Activated CD8-positive, alpha-beta T cell treated with anti-CD3 and anti-CD28 coated beads for 36 hours (primary cell): ENCODE measurements around the gene DTX1. TPM values are rescaled to one million over a fixed set of nuclear protein-coding genes. Genes with fewer than 3 reads are reported as not detected.

Experiments
- ATAC-seq: fragments of 200-7000 bp; cut with Tn5 transposase; one replicate; pipeline ENCODE4 v1.10.0; 2021; ENCODE audit warnings: mild to moderate bottlenecking, moderate library complexity
- CTCF ChIA-PET: fragments of 350-600 bp; sonication (Branson Sonifier 250); formaldehyde crosslinking; loops from one replicate; lab custom pipeline; 2021; ENCODE audit warnings: antibody characterized with exemption; lab: Charles Lee
- POLR2A ChIA-PET: fragments of 350-600 bp; sonication (Branson Sonifier 250); formaldehyde crosslinking; loops from one replicate; lab custom pipeline; 2021; ENCODE audit warnings: antibody characterized with exemption; lab: Charles Lee
- DNase-seq: peaks from one replicate; pipeline ENCODE4 v3.0.0-alpha.2; 2020
- H3K27ac Mint-ChIP-seq: one replicate; pipeline ENCODE4 v1.8.0; 2021; ENCODE audit warnings: mild to moderate bottlenecking, mixed read lengths
- H3K27me3 Mint-ChIP-seq: one replicate; pipeline ENCODE4 v1.8.0; 2021; ENCODE audit warnings: mixed read lengths
- H3K36me3 Mint-ChIP-seq: one replicate; pipeline ENCODE4 v1.8.0; 2021; ENCODE audit warnings: low read depth, mixed read lengths
- H3K4me1 Mint-ChIP-seq: one replicate; pipeline ENCODE4 v1.8.0; 2021; ENCODE audit warnings: low read depth, mixed read lengths
- H3K4me3 Mint-ChIP-seq: one replicate; pipeline ENCODE4 v1.8.0; 2021; ENCODE audit warnings: mild to moderate bottlenecking, moderate library complexity, mixed read lengths
- H3K9me3 Mint-ChIP-seq: one replicate; pipeline ENCODE4 v1.8.0; 2021; ENCODE audit warnings: mixed read lengths
- intact Hi-C: fragments of 100-400 bp; cut with micrococcal nuclease; formaldehyde crosslinking; loops from one replicate; pipeline ENCODE4 v1.10.0; 2022
- total RNA-seq, 2 experiments: library from RNA; stranded (reverse); gene quantifications; one replicate each; pipeline ENCODE4 v1.2.3, GENCODE V29; 2021
- TF ChIP-seq, protein P1 (sequence below): fragments of 200-600 bp; IDR thresholded peaks from one replicate; pipeline ENCODE4 v1.8.0; 2022; ENCODE audit warnings: antibody characterized with exemption, mild to moderate bottlenecking

Gene DTX1
- total RNA-seq, 2 experiments from 2014 or later, result 2.9 to 3.4 TPM

GRCh38 chr12:113075137-113075683, 18.7 kb downstream of the DTX1 start:
- peak; percentile 42 for DNase-seq
- Mint-ChIP-seq H3K4me3 (no peak overlapping the region), H3K27ac (peak overlapping the region; percentile 16), H3K36me3 (no peaks in the 10 kb centered on the region), H3K9me3 (no peaks in the 10 kb centered on the region), H3K4me1 (peaks cover 33% of the 10 kb centered on the region), H3K27me3 (no peaks in the 10 kb centered on the region)
- CTCF ChIA-PET, result interaction anchor here (1.1 to 2.3 kb wide), 2 partner anchors 17 to 27 kb away, joined by 3 to 8 read pairs; no protein-coding TSS in a partner anchor
- TF ChIP-seq, protein P1, sequence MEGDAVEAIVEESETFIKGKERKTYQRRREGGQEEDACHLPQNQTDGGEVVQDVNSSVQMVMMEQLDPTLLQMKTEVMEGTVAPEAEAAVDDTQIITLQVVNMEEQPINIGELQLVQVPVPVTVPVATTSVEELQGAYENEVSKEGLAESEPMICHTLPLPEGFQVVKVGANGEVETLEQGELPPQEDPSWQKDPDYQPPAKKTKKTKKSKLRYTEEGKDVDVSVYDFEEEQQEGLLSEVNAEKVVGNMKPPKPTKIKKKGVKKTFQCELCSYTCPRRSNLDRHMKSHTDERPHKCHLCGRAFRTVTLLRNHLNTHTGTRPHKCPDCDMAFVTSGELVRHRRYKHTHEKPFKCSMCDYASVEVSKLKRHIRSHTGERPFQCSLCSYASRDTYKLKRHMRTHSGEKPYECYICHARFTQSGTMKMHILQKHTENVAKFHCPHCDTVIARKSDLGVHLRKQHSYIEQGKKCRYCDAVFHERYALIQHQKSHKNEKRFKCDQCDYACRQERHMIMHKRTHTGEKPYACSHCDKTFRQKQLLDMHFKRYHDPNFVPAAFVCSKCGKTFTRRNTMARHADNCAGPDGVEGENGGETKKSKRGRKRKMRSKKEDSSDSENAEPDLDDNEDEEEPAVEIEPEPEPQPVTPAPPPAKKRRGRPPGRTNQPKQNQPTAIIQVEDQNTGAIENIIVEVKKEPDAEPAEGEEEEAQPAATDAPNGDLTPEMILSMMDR, result no peak
- peak; percentile 53 for ATAC-seq
- POLR2A ChIA-PET, result interaction anchor here (0.5 to 1.3 kb wide), 2 partner anchors 14 to 347 kb away, joined by 3 read pairs; partner anchors contain the start of gene SDSL
- intact Hi-C loops, result no loop called here

DNA sequence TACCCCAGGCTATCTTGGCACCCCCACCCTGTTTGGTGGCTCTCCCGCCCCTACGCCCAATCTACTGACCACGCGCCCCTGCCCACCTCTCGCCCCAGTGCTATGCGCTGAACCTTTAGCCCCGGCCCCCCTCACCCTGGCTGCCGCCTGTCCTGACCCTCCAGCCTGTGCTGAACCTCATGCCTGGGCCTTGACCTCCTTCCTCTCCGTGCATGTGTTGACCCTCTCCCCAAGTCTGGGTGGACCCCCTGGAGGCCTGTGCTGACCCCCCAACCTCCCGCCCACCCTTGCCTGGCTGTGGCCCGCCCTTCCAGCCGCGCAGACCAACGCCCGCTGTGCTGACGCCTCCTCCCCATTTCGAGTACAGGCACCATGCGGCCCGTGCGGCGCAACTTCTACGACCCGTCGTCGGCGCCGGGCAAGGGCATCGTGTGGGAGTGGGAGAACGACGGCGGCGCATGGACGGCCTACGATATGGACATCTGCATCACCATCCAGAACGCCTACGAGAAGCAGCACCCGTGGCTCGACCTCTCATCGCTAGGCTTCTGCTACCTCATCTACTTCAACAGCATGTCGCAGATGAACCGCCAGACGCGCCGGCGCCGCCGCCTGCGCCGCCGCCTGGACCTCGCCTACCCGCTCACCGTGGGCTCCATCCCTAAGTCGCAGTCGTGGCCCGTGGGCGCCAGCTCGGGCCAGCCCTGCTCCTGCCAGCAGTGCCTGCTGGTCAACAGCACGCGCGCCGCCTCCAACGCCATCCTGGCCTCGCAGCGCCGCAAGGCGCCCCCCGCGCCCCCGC, 20.7 kb downstream of the DTX1 start:
- Mint-ChIP-seq H3K4me1 (peaks cover 22% of the 10 kb centered on the region), H3K9me3 (no peaks in the 10 kb centered on the region), H3K4me3 (no peak overlapping the region), H3K27ac (no peak overlapping the region), H3K27me3 (no peaks in the 10 kb centered on the region), H3K36me3 (no peaks in the 10 kb centered on the region)
- intact Hi-C loops, result no loop called here
- POLR2A ChIA-PET, result no interaction called here
- CTCF ChIA-PET, result no interaction called here
- ATAC-seq (no peak), DNase-seq (no peak)
- TF ChIP-seq, protein P1, result no peak

DNA sequence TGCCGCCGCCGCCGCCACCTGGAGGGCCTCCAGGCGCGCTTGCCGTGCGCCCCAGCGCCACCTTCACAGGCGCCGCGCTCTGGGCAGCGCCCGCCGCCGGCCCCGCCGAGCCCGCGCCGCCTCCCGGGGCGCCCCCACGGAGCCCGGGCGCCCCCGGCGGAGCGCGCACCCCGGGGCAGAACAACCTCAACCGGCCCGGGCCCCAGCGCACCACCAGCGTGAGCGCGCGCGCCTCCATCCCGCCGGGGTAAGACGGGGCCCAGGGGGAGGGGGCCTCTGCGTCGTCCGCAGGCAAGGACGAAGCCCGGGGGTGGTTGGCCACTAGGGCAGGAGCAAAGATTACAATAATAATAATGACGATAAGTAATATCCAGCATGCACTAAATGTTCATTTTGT, 21.3 kb downstream of the DTX1 start:
- Mint-ChIP-seq H3K36me3 (no peaks in the 10 kb centered on the region), H3K27me3 (no peaks in the 10 kb centered on the region), H3K9me3 (no peaks in the 10 kb centered on the region), H3K4me1 (peaks cover 24% of the 10 kb centered on the region), H3K4me3 (no peak overlapping the region), H3K27ac (no peak overlapping the region)
- no peak for DNase-seq
- intact Hi-C loops, result no loop called here
- ChIA-PET POLR2A (no interaction called here), CTCF (interaction anchor here (2.3 kb wide), 1 partner anchor 29 kb away, joined by 8 read pairs; no protein-coding TSS in a partner anchor)
- TF ChIP-seq, protein P1, result no peak
- no peak for ATAC-seq

DNA sequence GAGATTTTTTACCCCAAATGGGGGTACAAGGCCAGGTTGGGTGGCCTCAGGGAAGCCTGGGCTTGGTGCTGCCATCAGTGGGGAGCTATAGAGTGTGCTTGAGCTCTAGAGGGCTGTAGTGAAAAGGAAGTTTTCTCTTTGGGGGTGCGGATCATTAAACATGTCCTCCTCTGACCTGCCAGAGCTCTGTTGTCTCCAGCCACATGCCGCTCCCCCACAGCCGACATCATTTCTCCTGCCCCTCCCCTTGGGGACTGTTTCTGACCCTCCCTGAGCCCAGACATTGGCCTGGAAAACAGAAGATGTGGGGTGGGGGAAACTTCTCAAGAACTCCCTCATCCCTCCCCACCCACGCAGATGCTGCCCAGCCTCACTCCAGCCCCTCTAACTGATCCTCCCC, 25.3 kb downstream of the DTX1 start:
- DNase-seq (no peak), ATAC-seq (no peak)
- H3K36me3 Mint-ChIP-seq, result no peaks in the 10 kb centered on the region
- no peaks in the 10 kb centered on the region for H3K9me3 Mint-ChIP-seq
- TF ChIP-seq, protein P1, result no peak
- CTCF ChIA-PET, result interaction anchor here (1.6 kb wide), 1 partner anchor 16 kb away, joined by 3 read pairs; no protein-coding TSS in a partner anchor
- H3K4me1 Mint-ChIP-seq, result peaks cover 24% of the 10 kb centered on the region
- H3K27ac Mint-ChIP-seq, result no peak overlapping the region
- POLR2A ChIA-PET, result interaction anchor here (0.6 kb wide), 1 partner anchor 375 kb away, joined by 3 read pairs; no protein-coding TSS in a partner anchor
- no peaks in the 10 kb centered on the region for H3K27me3 Mint-ChIP-seq
- intact Hi-C loops, result no loop called here
- H3K4me3 Mint-ChIP-seq, result no peak overlapping the region
